Gastrocnemius medialis (tissue), 4 donors: Measurements from ENCODE around the gene CCNT2. TPM values are rescaled to one million over a fixed set of nuclear protein-coding genes. Genes with fewer than 3 reads are reported as not detected.
A peak's percentile ranks its signal among the peaks of the same experiment; 100 is the strongest.

Experiments
- ATAC-seq, 2 donors: fragments of 150-250 bp; one replicate each; pipeline ENCODE4 v1.9.1; 2016
- DNase-seq, 2 donors: peaks; one replicate each; pipeline ENCODE4 v3.0.0-alpha.2; 2019
- H3K27ac ChIP-seq, 4 donors: fragments of 200-600 bp; sonication (generic); 1 replicate in 1 of 4; 2 replicates in 3 of 4; pipeline ENCODE4 v1.5.1; 2016 to 2018; ENCODE audit warnings: mild to moderate bottlenecking in 2 of 4, moderate library complexity in 1 of 4
- H3K27me3 ChIP-seq, 3 donors: fragments of 200-600 bp; sonication (generic) in 2 of 3; 1 replicate in 1 of 3; 2 replicates in 2 of 3; pipeline versions ENCODE4 v1.5.1 to v1.6.0; 2016 to 2019; ENCODE audit warnings: mild to moderate bottlenecking in 1 of 3, moderate library complexity in 1 of 3
- H3K36me3 ChIP-seq, 2 donors: fragments of 200-600 bp; sonication (generic) in 1 of 2; one replicate each; pipeline ENCODE4 v1.5.1; 2017 to 2018
- H3K4me1 ChIP-seq, 2 donors: fragments of 200-600 bp; sonication (generic) in 1 of 2; one replicate each; pipeline ENCODE4 v1.5.1; 2016 to 2017; ENCODE audit warnings: mild to moderate bottlenecking in 2 of 2
- H3K4me3 ChIP-seq, 4 donors: fragments of 200-600 bp; sonication (generic) in 3 of 4; 1 replicate in 1 of 4; 2 replicates in 3 of 4; pipeline ENCODE4 v1.5.1; 2016 to 2019; ENCODE audit warnings: mild to moderate bottlenecking in 2 of 4
- H3K9me3 ChIP-seq, 3 donors: fragments of 200-600 bp; sonication (generic) in 2 of 3; 1 replicate in 1 of 3; 2 replicates in 2 of 3; pipeline ENCODE4 v1.5.1; 2016 to 2019
- POLR2A ChIP-seq, 2 donors: fragments of 450-650 bp; IDR thresholded peaks; one replicate each; pipeline ENCODE4 v1.6.1; 2017; ENCODE audit warnings: antibody characterized with exemption in 2 of 2, mild to moderate bottlenecking in 2 of 2, moderate library complexity in 2 of 2
- in situ Hi-C, 4 donors: fragments of 200-750 bp; cut with MboI; loops; one replicate each; pipeline versions ENCODE4 v1.15.0 to v1.8.0; 2017; ENCODE audit warnings: low sequenced_read_pairs in 4 of 4
- intact Hi-C: fragments of 100-400 bp; cut with DNase I; formaldehyde crosslinking; loops from one replicate; pipeline ENCODE4 v1.15.1; 2023; ENCODE audit warnings: low total_unique reads
- total RNA-seq, 4 donors: library from RNA; depleted of rRNA; stranded (reverse); fragments of >200 nt; gene quantifications; one replicate each; pipeline versions ENCODE4 v1.1.0 to v1.2.3, GENCODE V29; 2016
- TF ChIP-seq, protein P1 (sequence below), 5 experiments: fragments of 450-650 bp in 3 of 5; fragments of 200-600 bp in 2 of 5; sonication (generic) in 2 of 5; IDR thresholded peaks in 4 of 5; conservative IDR thresholded peaks in 1 of 5; 1 replicate in 4 of 5; 2 replicates in 1 of 5; pipeline ENCODE4 v1.5.1; 2016 to 2019; ENCODE audit warnings: antibody characterized with exemption in 5 of 5, mild to moderate bottlenecking in 3 of 5, moderate library complexity in 3 of 5

Gene CCNT2
- total RNA-seq, 4 donors from 2014 or later, result 11.6 to 28.4 (median 18.6) TPM

DNA sequence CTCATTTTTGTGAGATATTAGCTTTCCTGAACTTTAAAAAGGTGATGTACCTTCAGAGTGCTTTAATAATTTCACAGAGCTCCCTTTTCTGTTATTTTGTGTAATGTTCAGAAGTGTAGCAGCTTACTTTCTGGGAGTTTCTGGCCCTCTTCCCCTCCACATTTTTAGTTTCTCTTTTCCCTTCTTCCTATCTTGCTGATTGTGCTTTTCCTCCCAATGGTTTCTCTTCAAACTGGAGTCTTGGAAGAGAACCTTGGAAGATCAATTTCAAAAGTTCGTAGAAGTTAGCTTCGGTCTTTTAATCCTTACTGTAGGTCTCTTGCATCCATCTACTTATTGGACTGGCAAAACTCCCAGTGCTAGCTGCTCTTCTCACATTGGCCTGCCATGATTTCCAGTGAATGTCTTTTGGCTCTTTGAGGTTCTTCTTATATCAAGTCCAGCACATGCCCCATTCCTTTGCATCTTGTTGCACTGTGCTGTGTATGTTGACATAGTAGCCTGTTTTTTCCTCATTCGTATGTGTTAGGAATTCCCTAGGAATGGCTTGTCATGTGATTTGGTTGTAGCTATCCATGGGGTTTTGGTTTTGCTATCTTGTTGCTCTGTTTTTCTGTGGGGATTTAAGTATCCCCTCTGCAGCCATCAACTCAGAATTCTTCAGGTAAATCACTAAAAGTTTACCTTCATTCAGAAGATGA, 7.8 kb downstream of the CCNT2 start:
- Histone ChIP-seq H3K27me3 (no peaks in the 10 kb centered on the region), H3K4me1 (peaks cover 54 to 69% of the 10 kb centered on the region in 2 donors), H3K36me3 (no peaks in the 10 kb centered on the region), H3K27ac (peak overlapping the region; percentile 15 to 37 (median 31)), H3K9me3 (no peaks in the 10 kb centered on the region), H3K4me3 (no peak overlapping the region)
- no peak for TF ChIP-seq POLR2A (IDR thresholded peaks at IDR 0.05)
- TF ChIP-seq, protein P1, sequence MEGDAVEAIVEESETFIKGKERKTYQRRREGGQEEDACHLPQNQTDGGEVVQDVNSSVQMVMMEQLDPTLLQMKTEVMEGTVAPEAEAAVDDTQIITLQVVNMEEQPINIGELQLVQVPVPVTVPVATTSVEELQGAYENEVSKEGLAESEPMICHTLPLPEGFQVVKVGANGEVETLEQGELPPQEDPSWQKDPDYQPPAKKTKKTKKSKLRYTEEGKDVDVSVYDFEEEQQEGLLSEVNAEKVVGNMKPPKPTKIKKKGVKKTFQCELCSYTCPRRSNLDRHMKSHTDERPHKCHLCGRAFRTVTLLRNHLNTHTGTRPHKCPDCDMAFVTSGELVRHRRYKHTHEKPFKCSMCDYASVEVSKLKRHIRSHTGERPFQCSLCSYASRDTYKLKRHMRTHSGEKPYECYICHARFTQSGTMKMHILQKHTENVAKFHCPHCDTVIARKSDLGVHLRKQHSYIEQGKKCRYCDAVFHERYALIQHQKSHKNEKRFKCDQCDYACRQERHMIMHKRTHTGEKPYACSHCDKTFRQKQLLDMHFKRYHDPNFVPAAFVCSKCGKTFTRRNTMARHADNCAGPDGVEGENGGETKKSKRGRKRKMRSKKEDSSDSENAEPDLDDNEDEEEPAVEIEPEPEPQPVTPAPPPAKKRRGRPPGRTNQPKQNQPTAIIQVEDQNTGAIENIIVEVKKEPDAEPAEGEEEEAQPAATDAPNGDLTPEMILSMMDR (IDR thresholded peaks at IDR 0.05 in 4 of 5, conservative IDR thresholded peaks at IDR 0.05 in 1 of 5), result no peak
- intact Hi-C loops, result no loop called here
- peak in 1 of 2 donors; percentile 29 for ATAC-seq
- DNase-seq, result no peak
- in situ Hi-C loops, result loop anchor here in 1 of 4 donors (10.0 kb wide), 1 partner anchor 598 kb away; no protein-coding TSS in a partner anchor

DNA sequence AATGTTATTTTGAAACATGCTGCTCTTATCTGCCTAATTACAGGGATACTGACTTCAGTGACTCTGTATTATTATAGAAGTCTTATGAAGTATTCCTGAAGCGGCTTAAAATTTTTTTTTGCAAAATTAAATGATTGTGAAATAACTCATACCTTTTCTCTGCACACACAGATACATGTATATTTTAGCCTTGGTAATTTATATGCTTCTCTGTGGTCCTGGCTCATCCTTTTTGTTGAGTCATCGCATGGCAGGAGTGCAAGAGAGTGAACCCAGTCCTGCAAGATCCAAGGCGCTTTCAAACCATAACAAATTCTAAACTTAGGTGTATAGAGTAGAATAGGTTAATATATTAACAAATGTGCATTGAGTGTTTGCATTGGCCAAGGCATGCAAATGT, 8.6 kb downstream of the CCNT2 start:
- Histone ChIP-seq H3K4me1 (peaks cover 46 to 61% of the 10 kb centered on the region in 2 donors), H3K4me3 (no peak overlapping the region), H3K27me3 (no peaks in the 10 kb centered on the region), H3K36me3 (no peaks in the 10 kb centered on the region), H3K9me3 (no peaks in the 10 kb centered on the region), H3K27ac (peak overlapping the region; percentile 15 to 37 (median 31))
- DNase-seq, result peak in 1 of 2 donors; percentile 27
- no peak for TF ChIP-seq POLR2A (IDR thresholded peaks at IDR 0.05)
- TF ChIP-seq, protein P1 (IDR thresholded peaks at IDR 0.05 in 4 of 5, conservative IDR thresholded peaks at IDR 0.05 in 1 of 5), result no peak
- in situ Hi-C loops, result loop anchor here in 1 of 4 donors (10.0 kb wide), 1 partner anchor 598 kb away; no protein-coding TSS in a partner anchor
- peak; percentile 80 to 85 for ATAC-seq
- intact Hi-C loops, result no loop called here

DNA sequence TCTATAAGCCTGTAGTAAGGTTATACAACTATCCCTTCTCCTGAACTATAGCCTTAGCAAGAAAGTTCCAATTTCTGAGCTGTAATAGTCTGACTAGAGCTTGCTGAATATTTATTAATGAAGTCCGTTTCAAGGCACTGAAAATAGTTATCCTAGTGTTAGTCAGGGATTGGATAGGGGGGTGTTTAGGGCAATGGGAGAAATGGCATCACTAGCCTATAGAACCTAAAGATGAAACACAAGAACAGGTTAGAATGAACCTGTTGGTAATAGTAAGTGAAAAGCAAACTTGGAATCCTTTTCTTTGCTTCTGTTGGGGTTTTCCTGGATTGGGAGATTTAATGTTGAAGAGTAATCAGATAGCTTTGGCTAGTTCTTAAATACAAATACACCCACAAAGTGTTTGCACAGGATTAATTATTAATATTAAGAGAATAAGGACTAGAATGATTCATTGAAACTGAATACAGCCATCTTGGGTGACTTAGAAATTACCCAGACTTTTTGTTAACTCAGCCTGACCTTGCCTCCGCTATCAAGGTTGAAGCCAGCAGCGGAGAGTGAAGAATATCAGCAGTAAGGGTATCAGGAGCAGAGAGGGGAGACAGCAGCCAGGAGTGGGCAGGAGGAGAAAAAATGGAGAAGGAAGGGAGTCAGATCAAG, 14.4 kb downstream of the CCNT2 start:
- H3K9me3 ChIP-seq, result no peaks in the 10 kb centered on the region
- no peak overlapping the region for H3K27ac ChIP-seq
- no peak overlapping the region for H3K4me3 ChIP-seq
- in situ Hi-C loops, result no loop called here
- DNase-seq, result no peak
- ATAC-seq, result no peak
- H3K36me3 ChIP-seq, result peaks cover 0 to 11% of the 10 kb centered on the region in 2 donors
- H3K27me3 ChIP-seq, result no peaks in the 10 kb centered on the region
- TF ChIP-seq POLR2A (IDR thresholded peaks at IDR 0.05), result no peak
- TF ChIP-seq, protein P1 (IDR thresholded peaks at IDR 0.05 in 4 of 5, conservative IDR thresholded peaks at IDR 0.05 in 1 of 5), result no peak
- intact Hi-C loops, result no loop called here
- peaks cover 37 to 46% of the 10 kb centered on the region in 2 donors for H3K4me1 ChIP-seq

DNA sequence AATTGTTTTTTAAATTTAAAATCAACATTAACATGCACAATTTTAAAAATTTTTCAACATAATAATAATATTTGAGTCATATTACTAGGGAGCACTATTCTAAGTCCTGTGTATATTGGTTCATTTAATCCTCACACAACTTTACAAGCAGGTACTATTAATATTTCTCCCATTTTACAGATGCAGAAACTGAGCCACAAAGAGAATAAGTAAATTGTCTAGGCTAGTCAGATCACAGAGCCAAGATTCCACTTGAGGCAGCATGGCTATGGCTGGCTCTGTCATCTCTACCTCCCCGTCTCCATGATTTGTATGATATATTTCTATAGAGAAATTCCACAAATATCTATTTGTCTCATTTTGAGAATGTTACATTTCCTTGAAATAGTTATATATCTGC, 15.1 kb downstream of the CCNT2 start:
- H3K4me1 ChIP-seq, result peaks cover 33 to 45% of the 10 kb centered on the region in 2 donors
- intact Hi-C loops (loop anchor here (1.0 kb wide), 1 partner anchor 25 kb away; no protein-coding TSS in a partner anchor), in situ Hi-C loops (no loop called here)
- no peak overlapping the region for H3K4me3 ChIP-seq
- DNase-seq (no peak), ATAC-seq (no peak)
- TF ChIP-seq, protein P1 (IDR thresholded peaks at IDR 0.05 in 4 of 5, conservative IDR thresholded peaks at IDR 0.05 in 1 of 5), result no peak
- no peaks in the 10 kb centered on the region for H3K27me3 ChIP-seq
- no peak overlapping the region for H3K27ac ChIP-seq
- H3K9me3 ChIP-seq, result no peaks in the 10 kb centered on the region
- H3K36me3 ChIP-seq, result peaks cover 0 to 18% of the 10 kb centered on the region in 2 donors
